DND-41 (cell line): Measurements from ENCODE around the gene PARP1.

Experiments
- CTCF ChIP-seq: IDR thresholded peaks from 2 replicates; pipeline ENCODE4 v1.5.1; 2012; ENCODE audit warnings: borderline replicate concordance, low read length, moderate library complexity, mild to moderate bottlenecking; ENCODE audit not compliant: poor library complexity, severe bottlenecking; ENCODE audit errors: extremely low read depth
- EZH2 ChIP-seq: IDR thresholded peaks from 3 replicates; pipeline ENCODE4 v1.6.1; 2012; ENCODE audit warnings: borderline replicate concordance, low read depth, mild to moderate bottlenecking, moderate library complexity, low read length, inconsistent platforms; ENCODE audit not compliant: severe bottlenecking

- TF ChIP-seq CTCF: no peak
- TF ChIP-seq EZH2: no peak
Measured at GRCh38 chr1:226428791-226429461, 21.0 kb upstream of the PARP1 start.
